Peyer's patch (tissue), 4 donors: ENCODE measurements around the gene RPS6KA5. TPM values are rescaled to one million over a fixed set of nuclear protein-coding genes. Genes with fewer than 3 reads are reported as not detected.

Experiments used
- DNase-seq, 3 donors: peaks; one replicate each; pipeline ENCODE4 v3.0.0-alpha.2; 2017 to 2019
- H3K27ac ChIP-seq, 4 donors: fragments of 200-600 bp; sonication (generic); one replicate each; pipeline ENCODE4 v1.5.1; 2016 to 2019
- H3K27me3 ChIP-seq, 2 donors: fragments of 200-600 bp; sonication (generic); one replicate each; pipeline ENCODE4 v1.5.1; 2019
- H3K36me3 ChIP-seq, 3 donors: fragments of 200-600 bp; sonication (generic); one replicate each; pipeline ENCODE4 v1.5.1; 2016 to 2019
- H3K4me1 ChIP-seq, 4 donors: fragments of 200-600 bp; sonication (generic); one replicate each; pipeline ENCODE4 v1.5.1; 2016 to 2019
- H3K4me3 ChIP-seq, 4 donors: fragments of 200-600 bp; sonication (generic); 1 replicate in 3 of 4; 2 replicates in 1 of 4; pipeline ENCODE4 v1.5.1; 2016 to 2019; ENCODE audit warnings: mild to moderate bottlenecking in 1 of 4
- H3K9me3 ChIP-seq, 4 donors: fragments of 200-600 bp; sonication (generic); one replicate each; pipeline ENCODE4 v1.5.1; 2016 to 2019; ENCODE audit warnings: mild to moderate bottlenecking in 1 of 4
- CTCF ChIP-seq, 6 experiments: fragments of 450-650 bp in 4 of 6; fragments of 200-600 bp in 2 of 6; sonication (generic) in 1 of 6; IDR thresholded peaks; one replicate each; pipeline ENCODE4 v1.5.1; 2017 to 2019; ENCODE audit warnings: antibody characterized with exemption in 6 of 6, mild to moderate bottlenecking in 3 of 6, moderate library complexity in 1 of 6
- POLR2A ChIP-seq, 2 donors: fragments of 450-650 bp; IDR thresholded peaks; one replicate each; pipeline ENCODE4 v1.5.1; 2017; ENCODE audit warnings: antibody characterized with exemption in 2 of 2, mild to moderate bottlenecking in 2 of 2, moderate library complexity in 2 of 2
- total RNA-seq, 4 donors: library from RNA; depleted of rRNA; stranded (reverse); fragments of >200 nt; gene quantifications; one replicate each; pipeline ENCODE4 v1.1.0, GENCODE V29; 2016

RPS6KA5 gene
- total RNA-seq, 4 donors from 2014 or later, result 10.3 to 15.1 (median 10.6) TPM

GRCh38 chr14:90883782-90884181 lies 176.7 kb downstream of the RPS6KA5 start:
- Histone ChIP-seq H3K4me1 (no peaks in the 10 kb centered on the region), H3K36me3 (peaks cover 0 to 5% (median 0%) of the 10 kb centered on the region in 3 donors), H3K27me3 (no peaks in the 10 kb centered on the region), H3K27ac (no peak overlapping the region), H3K9me3 (no peaks in the 10 kb centered on the region), H3K4me3 (no peak overlapping the region)
- no peak for DNase-seq
- TF ChIP-seq POLR2A (IDR thresholded peaks at IDR 0.05) (no peak), CTCF (IDR thresholded peaks at IDR 0.05) (no peak)

- Histone ChIP-seq H3K4me3 (no peak overlapping the region), H3K4me1 (no peaks in the 10 kb centered on the region), H3K36me3 (peaks cover 0 to 5% (median 0%) of the 10 kb centered on the region in 3 donors), H3K27ac (no peak overlapping the region), H3K9me3 (no peaks in the 10 kb centered on the region), H3K27me3 (no peaks in the 10 kb centered on the region)
- TF ChIP-seq POLR2A (IDR thresholded peaks at IDR 0.05) (no peak), CTCF (IDR thresholded peaks at IDR 0.05) (no peak)
- no peak for DNase-seq
Measured at GRCh38 chr14:90883197-90883596, 177.2 kb downstream of the RPS6KA5 start.

- H3K4me3 ChIP-seq, result no peak overlapping the region
- peaks cover 0 to 5% (median 0%) of the 10 kb centered on the region in 3 donors for H3K36me3 ChIP-seq
- no peaks in the 10 kb centered on the region for H3K4me1 ChIP-seq
- no peaks in the 10 kb centered on the region for H3K27me3 ChIP-seq
- no peaks in the 10 kb centered on the region for H3K9me3 ChIP-seq
- DNase-seq, result no peak
- H3K27ac ChIP-seq, result no peak overlapping the region
- no peak for TF ChIP-seq CTCF (IDR thresholded peaks at IDR 0.05)
- TF ChIP-seq POLR2A (IDR thresholded peaks at IDR 0.05), result no peak
Measured at GRCh38 chr14:90880282-90880681, 180.2 kb downstream of the RPS6KA5 start.

- TF ChIP-seq POLR2A (IDR thresholded peaks at IDR 0.05) (no peak), CTCF (IDR thresholded peaks at IDR 0.05) (no peak)
- Histone ChIP-seq H3K9me3 (no peaks in the 10 kb centered on the region), H3K4me1 (no peaks in the 10 kb centered on the region), H3K27me3 (no peaks in the 10 kb centered on the region), H3K27ac (no peak overlapping the region), H3K4me3 (no peak overlapping the region), H3K36me3 (peaks cover 0 to 25% (median 0%) of the 10 kb centered on the region in 3 donors)
- no peak for DNase-seq
Measured at GRCh38 chr14:90874599-90874998, 185.8 kb downstream of the RPS6KA5 start.

- H3K27ac ChIP-seq, result no peak overlapping the region
- H3K27me3 ChIP-seq, result no peaks in the 10 kb centered on the region
- no peak overlapping the region for H3K4me3 ChIP-seq
- DNase-seq, result no peak
- no peaks in the 10 kb centered on the region for H3K4me1 ChIP-seq
- TF ChIP-seq CTCF (IDR thresholded peaks at IDR 0.05) (no peak), POLR2A (IDR thresholded peaks at IDR 0.05) (no peak)
- peaks cover 0 to 25% (median 0%) of the 10 kb centered on the region in 3 donors for H3K36me3 ChIP-seq
- H3K9me3 ChIP-seq, result no peaks in the 10 kb centered on the region
Measured at GRCh38 chr14:90871605-90872233, 188.7 kb downstream of the RPS6KA5 start.
